ENCODE results near the gene VASH1. TPM values are rescaled to one million over a fixed set of nuclear protein-coding genes. Genes with fewer than 3 reads are reported as not detected.

VASH1 gene
- total RNA-seq, 1 experiment from 2014 or later: 5.2 TPM

GRCh38 chr14:76812422-76813383 lies 51.4 kb downstream of the VASH1 start, which contains the start of gene ANGEL1:
Gene ANGEL1 (minus strand): TSS chr14:76812882. CDS start chr14:76812827, 55 bp downstream.
- intact Hi-C loops (cut with micrococcal nuclease; ENCODE audit: unreplicated experiment): no loop called here
- DNase-seq (ENCODE audit: low read depth, low spot score) (peak; percentile 36), ATAC-seq (peak; percentile 94)
- POLR2A ChIA-PET: interaction anchor here (0.6 kb wide), 1 partner anchor 216 kb away, joined by 6 read pairs; no protein-coding TSS in a partner anchor
- Histone ChIP-seq H3K27me3 (ENCODE audit: control insufficient read depth, insufficient read depth, low read length) (no peaks in the 10 kb centered on the region), H3K4me3 (ENCODE audit: low read depth in 2 of 2, low read length in 2 of 2) (peak within 1 kb of the TSS; percentile 69 to 72), H3K9me3 (ENCODE audit: control insufficient read depth, insufficient read depth, low read depth, low read length) (no peaks in the 10 kb centered on the region), H3K36me3 (ENCODE audit: control insufficient read depth, insufficient read depth, low read length) (peaks cover 3% of the 10 kb centered on the region), H3K27ac (ENCODE audit: low read length) (peak within 1 kb of the TSS; percentile 91), H3K4me1 (ENCODE audit: control insufficient read depth, insufficient read depth, low read length) (peaks cover 8% of the 10 kb centered on the region; the same call in 1 of the 2 replicates)
- TF ChIP-seq POLR2AphosphoS5 (IDR thresholded peaks at IDR 0.05; ENCODE audit: low read depth, low read length) (peak; percentile 63), TCF7L2 (IDR thresholded peaks at IDR 0.05; ENCODE audit: low read depth, low read length) (0 out of 2 replicates have a peak, but pooled peaks have one; percentile 38), REST (IDR thresholded peaks at IDR 0.05; ENCODE audit: insufficient read depth in 1 of 2, low read depth in 2 of 2, low read length in 1 of 2) (no peak)
- in situ Hi-C loops (cut with HindIII; ENCODE audit: low pct_unique_long_range_greater_than_20kb, low sequenced_read_pairs): no loop called here
- CTCF ChIA-PET: no interaction called here
- no TSS peak for BruUV-seq (replicated peaks)

- intact Hi-C loops (cut with micrococcal nuclease; ENCODE audit: unreplicated experiment): no loop called here
- peaks cover 5% of the 10 kb centered on the region; the same call in 1 of the 2 replicates for H3K27me3 ChIP-seq (ENCODE audit: control insufficient read depth, insufficient read depth, low read length)
- ATAC-seq: no peak
- no peak for DNase-seq (ENCODE audit: low read depth, low spot score)
- BruUV-seq (replicated peaks): no TSS peak
- no peak for TF ChIP-seq REST (IDR thresholded peaks at IDR 0.05; ENCODE audit: insufficient read depth in 1 of 2, low read depth in 2 of 2, low read length in 1 of 2)
- TF ChIP-seq TCF7L2 (IDR thresholded peaks at IDR 0.05; ENCODE audit: low read depth, low read length): no peak
- no peak for TF ChIP-seq SIN3A (IDR thresholded peaks at IDR 0.05; ENCODE audit: borderline replicate concordance, insufficient read depth, low read depth, low read length)
- no peak for TF ChIP-seq CTCF (IDR thresholded peaks at IDR 0.05)
- no peak for TF ChIP-seq POLR2AphosphoS5 (IDR thresholded peaks at IDR 0.05; ENCODE audit: low read depth, low read length)
- in situ Hi-C loops (cut with HindIII; ENCODE audit: low pct_unique_long_range_greater_than_20kb, low sequenced_read_pairs): no loop called here
- H3K4me3 ChIP-seq (ENCODE audit: low read depth in 2 of 2, low read length in 2 of 2): no peak overlapping the region
- CTCF ChIA-PET: no interaction called here
- no peaks in the 10 kb centered on the region for H3K9me3 ChIP-seq (ENCODE audit: control insufficient read depth, insufficient read depth, low read depth, low read length)
- no peaks in the 10 kb centered on the region; the same call in 1 of the 2 replicates for H3K36me3 ChIP-seq (ENCODE audit: control insufficient read depth, insufficient read depth, low read length)
- POLR2A ChIA-PET: no interaction called here
- no peak overlapping the region for H3K27ac ChIP-seq (ENCODE audit: low read length)
- H3K4me1 ChIP-seq (ENCODE audit: control insufficient read depth, insufficient read depth, low read length): peaks cover 8% of the 10 kb centered on the region; the same call in 1 of the 2 replicates
These were observed 53.7 kb downstream of the VASH1 start for GRCh38 chr14:76814726-76815645.
